Fibroblast of mammary gland (primary cell): Measurements from ENCODE around the gene SKI.

ENCODE experiments used
- DNase-seq: peaks from one replicate; pipeline ENCODE4 v3.0.0-alpha.2; 2010; ENCODE audit warnings: low read depth
- H3K4me3 ChIP-seq: 2 replicates; pipeline ENCODE4 v1.5.1; 2011; ENCODE audit warnings: low read depth, mild to moderate bottlenecking, low read length, moderate library complexity; ENCODE audit not compliant: control insufficient read depth
- TF ChIP-seq, protein P1 (sequence below): conservative IDR thresholded peaks from 2 replicates; pipeline ENCODE4 v1.5.1; 2011; ENCODE audit warnings: low read depth, low read length, inconsistent platforms; ENCODE audit not compliant: control insufficient read depth, insufficient read depth

The SKI gene

DNA sequence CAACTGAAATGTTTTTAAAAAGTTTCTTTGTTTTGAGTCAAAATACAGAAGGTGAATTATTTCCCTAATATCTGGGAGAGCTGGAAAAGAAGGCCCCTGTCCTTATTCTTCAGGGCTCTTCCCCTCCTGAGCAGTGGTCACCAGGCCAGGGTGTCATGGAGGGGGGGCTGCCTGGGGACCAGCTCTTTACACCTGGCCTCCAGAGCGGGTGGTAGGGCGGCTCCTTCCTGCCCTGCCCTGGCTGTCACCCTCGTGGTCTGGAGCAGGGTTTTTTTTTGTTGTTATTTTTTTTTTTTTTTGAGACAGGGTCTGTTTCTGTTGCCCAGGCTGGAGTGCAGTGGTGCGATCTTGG lies 6.6 kb downstream of the SKI start:
- no peak for DNase-seq
- TF ChIP-seq, protein P1, sequence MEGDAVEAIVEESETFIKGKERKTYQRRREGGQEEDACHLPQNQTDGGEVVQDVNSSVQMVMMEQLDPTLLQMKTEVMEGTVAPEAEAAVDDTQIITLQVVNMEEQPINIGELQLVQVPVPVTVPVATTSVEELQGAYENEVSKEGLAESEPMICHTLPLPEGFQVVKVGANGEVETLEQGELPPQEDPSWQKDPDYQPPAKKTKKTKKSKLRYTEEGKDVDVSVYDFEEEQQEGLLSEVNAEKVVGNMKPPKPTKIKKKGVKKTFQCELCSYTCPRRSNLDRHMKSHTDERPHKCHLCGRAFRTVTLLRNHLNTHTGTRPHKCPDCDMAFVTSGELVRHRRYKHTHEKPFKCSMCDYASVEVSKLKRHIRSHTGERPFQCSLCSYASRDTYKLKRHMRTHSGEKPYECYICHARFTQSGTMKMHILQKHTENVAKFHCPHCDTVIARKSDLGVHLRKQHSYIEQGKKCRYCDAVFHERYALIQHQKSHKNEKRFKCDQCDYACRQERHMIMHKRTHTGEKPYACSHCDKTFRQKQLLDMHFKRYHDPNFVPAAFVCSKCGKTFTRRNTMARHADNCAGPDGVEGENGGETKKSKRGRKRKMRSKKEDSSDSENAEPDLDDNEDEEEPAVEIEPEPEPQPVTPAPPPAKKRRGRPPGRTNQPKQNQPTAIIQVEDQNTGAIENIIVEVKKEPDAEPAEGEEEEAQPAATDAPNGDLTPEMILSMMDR, result no peak
- peak overlapping the region; percentile 4 for H3K4me3 ChIP-seq

DNA sequence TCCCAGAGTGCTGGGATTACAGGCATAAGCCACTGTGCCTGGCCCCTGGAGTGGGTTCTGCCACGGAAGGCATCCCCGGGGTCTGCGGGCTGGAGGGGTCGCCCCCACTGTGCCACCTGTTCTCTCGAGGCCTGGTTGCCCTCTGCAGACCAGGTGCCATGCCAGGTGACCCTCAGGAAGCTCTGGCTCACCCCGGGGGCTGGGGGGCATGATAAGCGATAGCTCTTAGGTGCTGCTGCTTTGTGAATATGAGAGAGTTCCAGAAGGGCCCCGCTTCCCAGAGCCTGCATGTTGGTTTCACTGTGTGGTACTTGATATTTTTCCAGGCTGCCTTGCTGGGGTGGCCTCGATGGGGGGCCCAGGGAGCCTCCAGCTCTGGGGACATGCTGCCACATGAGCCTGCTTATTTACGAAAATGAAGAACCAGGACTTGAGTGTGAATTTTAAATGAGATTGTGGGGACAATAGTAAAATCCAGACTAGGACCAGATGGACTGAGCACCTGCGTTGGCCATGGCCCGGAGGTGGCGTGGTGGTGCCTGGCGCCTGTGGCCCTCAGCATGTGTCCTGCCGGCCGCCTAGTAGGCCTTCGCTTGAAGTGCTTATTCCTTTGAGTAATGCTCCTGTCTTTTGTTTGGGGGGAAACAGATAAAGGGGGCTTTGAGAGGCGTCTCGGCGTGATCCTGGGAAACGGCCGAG lies 7.3 kb downstream of the SKI start:
- no peak overlapping the region for H3K4me3 ChIP-seq
- no peak for DNase-seq
- TF ChIP-seq, protein P1, result no peak

DNA sequence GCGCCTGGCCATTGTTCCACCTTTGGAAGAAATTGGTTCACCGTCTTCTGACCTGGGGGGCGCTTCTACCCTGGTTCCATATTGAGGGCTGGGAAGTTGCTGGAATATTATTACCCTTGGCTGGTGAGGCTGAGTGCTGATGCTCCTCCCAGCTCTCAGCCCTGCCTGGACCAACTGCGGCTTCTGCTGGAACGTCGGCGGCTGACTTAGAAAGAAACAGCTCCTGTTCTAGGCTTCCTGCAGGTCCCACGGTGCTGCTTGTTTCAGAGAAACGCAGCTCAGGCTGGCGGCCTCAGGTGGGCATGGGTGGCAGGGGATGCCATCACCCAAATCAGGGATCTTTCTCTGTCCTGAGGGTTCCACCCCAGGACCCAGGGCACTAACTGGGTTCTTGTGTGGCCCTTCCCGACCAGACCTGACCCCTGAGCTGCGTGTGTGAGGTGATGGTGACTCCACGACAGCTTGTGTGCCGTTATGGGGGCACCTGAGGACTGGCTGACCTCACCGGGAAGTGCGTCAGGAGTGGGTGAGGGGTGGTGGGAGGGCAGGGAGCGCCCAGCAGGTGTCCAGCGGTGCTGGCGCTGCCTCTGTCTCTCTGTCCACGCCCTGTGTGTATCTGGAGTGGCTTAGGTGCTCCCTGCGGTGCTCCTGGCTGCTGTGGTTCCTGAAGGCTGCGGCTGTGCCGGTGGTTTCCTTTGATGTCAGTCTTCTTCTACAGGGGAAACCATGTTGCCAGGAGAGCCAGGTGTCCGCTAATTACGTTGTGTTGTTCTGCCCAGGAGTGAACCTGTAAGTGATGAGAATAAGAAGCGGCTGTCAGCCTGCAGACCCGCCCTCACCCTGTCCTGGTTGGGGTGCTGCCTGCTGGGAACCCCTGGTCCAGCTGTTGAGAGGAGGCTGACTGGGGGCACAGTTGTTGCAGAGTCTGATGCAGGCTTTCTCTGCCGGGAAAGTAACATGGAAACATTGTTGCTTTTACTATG lies 8.9 kb downstream of the SKI start:
- H3K4me3 ChIP-seq, result no peak overlapping the region
- no peak for DNase-seq
- TF ChIP-seq, protein P1, result no peak

DNA sequence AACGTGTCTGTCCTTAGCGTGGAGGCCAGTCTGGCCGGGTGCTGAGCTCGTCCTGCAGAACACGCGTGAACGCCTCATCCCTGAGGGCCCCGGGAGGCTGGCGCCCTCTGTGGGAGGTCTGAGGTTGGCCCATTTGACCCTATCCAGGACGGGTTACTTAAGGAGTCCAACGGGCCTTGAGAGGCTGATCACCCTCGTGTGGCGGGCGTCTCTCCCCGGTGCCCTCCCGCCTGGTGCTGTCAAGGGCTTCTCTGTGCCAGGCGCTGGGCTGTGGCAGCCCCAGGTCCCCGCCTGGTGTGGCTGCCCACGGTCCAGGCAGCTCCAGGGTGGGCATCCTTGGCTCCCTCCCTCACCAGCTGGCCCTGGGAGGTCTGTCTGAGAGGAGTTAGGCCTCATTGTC lies 9.7 kb downstream of the SKI start:
- no peak overlapping the region for H3K4me3 ChIP-seq
- DNase-seq, result peak; percentile 47

DNA sequence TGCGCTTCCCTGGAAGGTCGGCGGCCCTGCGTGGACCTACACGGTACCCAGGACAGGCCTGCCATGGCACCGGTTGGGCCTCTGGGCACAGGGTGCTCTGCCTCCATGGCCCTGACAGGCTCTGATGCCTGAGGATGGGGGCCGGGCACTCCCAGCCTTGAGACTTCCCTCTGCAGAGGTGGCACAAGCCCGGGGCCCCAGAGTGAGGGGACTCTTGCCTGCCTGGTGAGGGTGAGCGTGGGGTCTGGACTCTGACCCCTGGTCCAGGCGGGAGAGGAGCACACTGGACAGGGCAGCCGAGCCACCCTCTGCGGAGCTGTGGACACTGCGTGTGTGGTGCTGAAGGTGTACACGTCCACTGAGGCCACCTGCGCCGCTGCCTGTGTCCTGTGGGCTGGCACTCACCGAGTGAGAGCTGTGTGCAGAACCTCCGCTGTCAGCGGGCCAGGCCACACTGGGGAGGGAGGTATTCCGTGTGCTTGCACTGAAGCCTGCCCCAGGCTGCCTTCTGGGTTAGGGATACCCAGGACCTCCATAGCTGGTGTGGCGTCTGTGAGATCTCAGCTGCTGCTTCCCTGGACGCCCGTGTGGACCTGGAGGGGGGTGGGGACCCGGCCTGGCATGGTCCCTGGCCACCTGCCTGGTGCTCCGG lies 10.4 kb downstream of the SKI start:
- TF ChIP-seq, protein P1, result no peak
- H3K4me3 ChIP-seq, result no peak overlapping the region
- DNase-seq, result no peak

More for the DNA sequence above, 9.7 kb downstream of the SKI start:
- TF ChIP-seq, protein P1, result peak; percentile 24

DNA sequence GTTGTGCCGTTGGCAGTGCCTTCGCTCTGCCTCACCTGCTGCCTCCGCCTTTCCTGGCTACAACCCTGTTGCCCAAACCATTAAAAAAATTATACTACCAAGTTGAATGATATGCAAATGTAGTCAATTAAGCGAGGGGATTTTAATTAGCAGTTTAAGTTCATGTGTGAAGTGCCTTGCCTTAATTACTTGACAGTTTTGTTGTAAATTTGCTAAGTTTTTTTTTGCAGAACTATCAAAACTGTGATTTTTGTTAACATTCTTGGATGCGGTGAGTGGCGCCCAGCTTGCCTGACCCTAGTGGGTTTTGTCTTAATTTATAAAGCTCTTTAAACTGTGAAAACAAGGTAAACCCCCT lies 10.9 kb downstream of the SKI start:
- DNase-seq, result no peak
- no peak overlapping the region for H3K4me3 ChIP-seq
- TF ChIP-seq, protein P1, result no peak
